ENCODE results near the gene GPR132. TPM values are rescaled to one million over a fixed set of nuclear protein-coding genes. Genes with fewer than 3 reads are reported as not detected.
"Not testable (repeated sequence)": the region's sequence is repeated elsewhere in the genome, so short reads cannot be mapped to it uniquely, and the experiment has no call there.

Gene GPR132
- total and polyA plus RNA-seq, 12 donors, result 0.19 to 4.1 (median 0.82) TPM

DNA sequence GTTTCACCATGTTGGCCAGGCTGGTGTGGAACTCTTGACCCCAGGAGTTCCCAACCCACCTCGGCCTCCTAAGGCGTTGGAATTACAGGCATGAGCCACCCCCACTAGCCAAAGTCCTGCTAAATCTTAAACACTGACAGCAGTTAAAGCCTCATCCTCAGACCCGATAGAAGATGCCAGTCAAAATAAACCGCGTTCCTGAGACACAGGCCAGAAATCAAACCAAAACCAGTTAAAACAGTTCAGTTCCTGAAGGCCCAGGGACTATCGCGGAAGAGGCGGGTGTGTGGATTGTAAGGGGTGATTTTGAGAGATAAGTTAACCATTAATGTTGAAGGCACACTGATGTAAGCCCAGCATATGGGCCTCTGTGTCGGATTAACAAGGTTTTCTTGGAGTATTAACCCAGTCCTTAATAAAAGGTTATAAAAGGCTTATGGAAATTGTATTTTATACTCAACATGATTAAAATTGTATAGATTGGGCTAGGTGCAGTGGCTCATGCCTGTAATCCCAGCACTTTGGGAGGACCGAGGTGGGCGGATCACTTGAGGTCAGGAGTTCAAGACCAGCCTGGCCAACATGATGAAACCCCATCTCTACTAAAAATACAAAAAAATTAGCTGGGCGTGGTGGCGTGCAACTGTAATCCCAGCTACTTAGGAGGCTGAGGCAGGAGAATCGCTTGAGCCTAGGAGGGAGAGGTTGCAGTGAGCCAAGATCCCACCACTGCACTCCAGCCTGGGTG, 25.6 kb downstream of the GPR132 start:
- no peaks in the 10 kb centered on the region for H3K9me3 ChIP-seq
- TF ChIP-seq, protein P1, sequence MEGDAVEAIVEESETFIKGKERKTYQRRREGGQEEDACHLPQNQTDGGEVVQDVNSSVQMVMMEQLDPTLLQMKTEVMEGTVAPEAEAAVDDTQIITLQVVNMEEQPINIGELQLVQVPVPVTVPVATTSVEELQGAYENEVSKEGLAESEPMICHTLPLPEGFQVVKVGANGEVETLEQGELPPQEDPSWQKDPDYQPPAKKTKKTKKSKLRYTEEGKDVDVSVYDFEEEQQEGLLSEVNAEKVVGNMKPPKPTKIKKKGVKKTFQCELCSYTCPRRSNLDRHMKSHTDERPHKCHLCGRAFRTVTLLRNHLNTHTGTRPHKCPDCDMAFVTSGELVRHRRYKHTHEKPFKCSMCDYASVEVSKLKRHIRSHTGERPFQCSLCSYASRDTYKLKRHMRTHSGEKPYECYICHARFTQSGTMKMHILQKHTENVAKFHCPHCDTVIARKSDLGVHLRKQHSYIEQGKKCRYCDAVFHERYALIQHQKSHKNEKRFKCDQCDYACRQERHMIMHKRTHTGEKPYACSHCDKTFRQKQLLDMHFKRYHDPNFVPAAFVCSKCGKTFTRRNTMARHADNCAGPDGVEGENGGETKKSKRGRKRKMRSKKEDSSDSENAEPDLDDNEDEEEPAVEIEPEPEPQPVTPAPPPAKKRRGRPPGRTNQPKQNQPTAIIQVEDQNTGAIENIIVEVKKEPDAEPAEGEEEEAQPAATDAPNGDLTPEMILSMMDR (IDR thresholded peaks at IDR 0.05), result no peak
- H3K27me3 ChIP-seq, result peaks cover 0 to 12% (median 6%) of the 10 kb centered on the region in 7 donors
- H3K27ac ChIP-seq, result no peak overlapping the region
- DNase-seq, result no peak
- intact Hi-C loops (cut with DNase I), result loop anchor here in 2 of 10 donors (10.0 kb wide), 2 partner anchors 145 to 275 kb away; no protein-coding TSS in a partner anchor
- 61 to 72% methylated on average over 9 to 14 of the region's 14 CpGs for WGBS, 2 donors
- no peaks in the 10 kb centered on the region for H3K36me3 ChIP-seq
- no peak for ATAC-seq
- peaks cover 0 to 7% (median 0%) of the 10 kb centered on the region in 9 donors for H3K4me1 ChIP-seq
- H3K4me3 ChIP-seq, result no peak overlapping the region

DNA sequence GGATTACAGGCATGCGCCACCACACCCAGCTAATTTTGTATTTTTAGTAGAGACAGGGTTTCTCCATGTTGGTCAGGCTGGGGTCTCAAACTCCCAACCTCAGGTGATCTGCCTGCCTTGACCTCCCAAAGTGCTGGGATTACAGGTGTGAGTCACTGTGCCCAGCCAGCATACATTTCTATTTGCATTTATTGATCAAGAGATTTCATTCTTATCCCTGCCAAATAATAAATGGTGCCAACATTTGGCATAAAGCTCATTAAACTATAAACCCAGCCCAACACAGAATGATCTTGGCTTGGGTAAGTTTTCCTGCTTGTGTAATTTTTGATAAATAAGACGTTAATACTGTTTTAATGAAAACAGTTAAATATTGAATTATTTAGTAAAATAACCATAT, 29.6 kb downstream of the GPR132 start:
- peaks cover 0 to 24% (median 9%) of the 10 kb centered on the region in 7 donors for H3K27me3 ChIP-seq
- H3K27ac ChIP-seq; ATAC-seq; H3K36me3 ChIP-seq; H3K4me1 ChIP-seq; H3K9me3 ChIP-seq; DNase-seq; H3K4me3 ChIP-seq; intact Hi-C loops (cut with DNase I): not testable (repeated sequence)
- WGBS, 2 donors, result 87 to 96% methylated on average over 2 of the region's 2 CpGs

DNA sequence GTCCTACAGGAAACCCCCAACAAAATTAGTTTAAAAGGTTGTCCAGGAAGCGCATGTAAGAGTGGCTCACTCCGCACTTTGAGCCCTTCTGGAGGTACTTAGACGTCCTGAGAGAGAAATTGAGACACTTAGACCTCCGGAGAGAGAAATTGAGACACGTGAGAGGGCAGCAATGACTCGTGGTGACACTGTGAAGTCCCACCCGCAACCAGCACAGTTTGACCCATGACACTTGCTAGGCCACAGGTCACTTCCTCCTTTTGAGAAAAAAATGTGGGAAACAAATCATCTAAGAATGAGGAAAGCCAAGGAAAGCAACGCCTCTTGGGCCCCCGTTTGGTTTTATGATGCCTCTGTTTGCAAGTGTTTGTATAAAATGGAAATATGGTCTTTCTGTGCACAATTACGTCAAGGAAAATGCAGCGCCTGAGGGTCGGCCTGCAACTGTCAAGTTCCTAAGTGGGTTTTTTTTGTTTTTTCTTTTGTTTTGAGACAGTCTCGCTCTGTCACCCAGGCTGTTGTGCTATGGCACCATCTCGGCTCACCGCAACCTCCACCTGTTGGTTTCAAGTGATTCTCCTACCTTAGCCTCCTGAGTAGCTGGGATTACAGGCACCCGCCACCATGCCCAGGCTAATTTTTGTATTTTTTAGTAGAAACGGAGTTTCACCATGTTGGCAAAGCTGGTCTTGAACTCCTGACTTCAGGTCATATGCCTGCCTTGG, 30.8 kb downstream of the GPR132 start:
- H3K4me1 ChIP-seq, result peaks cover 0 to 6% (median 0%) of the 10 kb centered on the region in 9 donors
- intact Hi-C loops (cut with DNase I), result no loop called here
- WGBS, 2 donors, result 77 to 82% methylated on average over 17 of the region's 17 CpGs
- ATAC-seq (peak in 1 of 8 donors; percentile 31), DNase-seq (no peak)
- peaks cover 0 to 23% (median 9%) of the 10 kb centered on the region in 7 donors for H3K27me3 ChIP-seq
- TF ChIP-seq, protein P1 (IDR thresholded peaks at IDR 0.05), result no peak
- H3K36me3 ChIP-seq, result no peaks in the 10 kb centered on the region
- no peaks in the 10 kb centered on the region for H3K9me3 ChIP-seq
- H3K4me3 ChIP-seq, result peak overlapping the region in 1 of 10 donors; percentile 51
- peak overlapping the region in 1 of 10 donors; percentile 58 for H3K27ac ChIP-seq

DNA sequence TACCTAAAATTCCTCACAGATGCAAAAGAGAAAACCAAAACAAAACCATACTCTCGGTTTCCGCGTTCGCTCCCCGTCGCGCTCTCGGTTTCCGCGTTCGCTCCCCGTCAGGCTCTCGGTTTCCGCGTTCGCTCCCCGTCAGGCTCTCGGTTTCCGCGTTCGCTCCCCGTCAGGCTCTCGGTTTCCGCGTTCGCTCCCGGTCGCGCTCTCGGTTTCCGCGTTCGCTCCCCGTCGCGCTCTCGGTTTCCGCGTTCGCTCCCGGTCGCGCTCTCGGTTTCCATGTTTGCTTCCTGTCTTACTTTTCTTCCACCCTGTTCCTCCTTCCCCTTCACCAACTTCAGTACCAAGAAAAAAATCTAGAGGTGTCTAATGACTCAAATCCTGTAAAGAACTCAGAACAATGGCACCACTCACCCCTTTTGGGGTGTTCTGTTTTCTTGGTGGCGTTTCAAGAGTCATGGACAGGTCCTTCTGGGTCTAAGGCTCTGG, 31.8 kb downstream of the GPR132 start:
- Histone ChIP-seq H3K27ac (peak overlapping the region in 4 of 10 donors; percentile 7 to 58 (median 32)), H3K27me3 (peaks cover 0 to 23% (median 5%) of the 10 kb centered on the region in 7 donors), H3K4me3 (peak overlapping the region; percentile 18 to 60 (median 48))
- DNase-seq; H3K9me3 ChIP-seq; H3K36me3 ChIP-seq; H3K4me1 ChIP-seq; ATAC-seq; intact Hi-C loops (cut with DNase I): not testable (repeated sequence)
- 10 to 55% methylated on average over 45 of the region's 45 CpGs for WGBS, 2 donors

DNA sequence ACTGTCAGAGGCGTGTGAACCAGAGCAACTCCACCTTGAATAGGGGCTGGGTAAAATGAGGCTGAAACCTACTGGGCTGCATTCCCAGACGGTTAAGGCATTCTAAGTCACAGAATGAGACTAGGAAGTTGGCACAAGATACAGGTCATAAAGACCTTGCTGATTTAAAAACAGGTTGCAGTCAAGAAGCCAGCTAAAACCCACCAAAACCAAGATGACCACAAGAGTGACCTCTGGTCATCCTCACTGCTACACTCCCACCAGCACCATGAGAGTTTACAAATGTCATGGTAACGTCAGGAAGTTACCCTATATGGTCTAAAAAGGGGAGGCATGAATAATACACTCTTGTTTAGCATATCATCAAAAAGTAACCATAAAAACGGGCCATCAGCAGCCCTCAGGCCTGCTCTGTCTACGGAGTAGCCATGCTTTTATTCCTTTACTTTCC, 32.8 kb downstream of the GPR132 start:
- H3K4me3 ChIP-seq, result peak overlapping the region in 4 of 10 donors; percentile 21 to 60 (median 54)
- H3K9me3 ChIP-seq; intact Hi-C loops (cut with DNase I); H3K36me3 ChIP-seq; H3K4me1 ChIP-seq; DNase-seq; H3K27ac ChIP-seq; ATAC-seq: not testable (repeated sequence)
- peaks cover 0 to 23% (median 5%) of the 10 kb centered on the region in 7 donors for H3K27me3 ChIP-seq
- 89 to 92% methylated on average over 5 of the region's 5 CpGs for WGBS, 2 donors

Data from heart right ventricle (tissue), 16 donors.